Esophagus squamous epithelium (tissue), 4 donors: ENCODE results near the gene AMBN.

Source experiments
- POLR2A ChIP-seq, 4 donors: fragments of 450-650 bp; IDR thresholded peaks; one replicate each; pipeline ENCODE4 v1.6.1; 2017; ENCODE audit warnings: antibody characterized with exemption in 4 of 4, mild to moderate bottlenecking in 4 of 4, moderate library complexity in 3 of 4
- TF ChIP-seq, protein P1 (sequence below), 6 experiments: fragments of 450-650 bp in 4 of 6; fragments of 200-600 bp in 2 of 6; sonication (generic) in 2 of 6; IDR thresholded peaks; one replicate each; pipeline ENCODE4 v1.5.1; 2016 to 2019; ENCODE audit warnings: antibody characterized with exemption in 6 of 6, mild to moderate bottlenecking in 4 of 6, moderate library complexity in 4 of 6

DNA sequence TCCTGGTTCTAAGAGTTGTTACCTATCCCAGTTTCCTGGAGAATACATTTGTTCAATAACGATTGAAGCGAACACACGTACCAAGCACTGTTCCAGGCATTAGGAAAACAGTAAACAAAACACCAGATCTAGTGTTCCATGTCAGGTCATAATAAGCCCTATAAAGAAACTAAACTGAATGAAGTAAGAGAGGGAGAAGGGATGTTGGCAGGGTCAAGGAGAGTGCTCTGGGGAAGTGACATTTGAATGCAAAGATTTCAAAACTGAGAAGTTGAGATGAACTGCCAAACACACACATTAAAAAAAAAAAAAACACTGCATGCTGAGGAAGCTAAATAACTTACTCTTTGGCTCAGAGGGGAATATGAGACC is 22.1 kb downstream of the AMBN start:
- TF ChIP-seq, protein P1, sequence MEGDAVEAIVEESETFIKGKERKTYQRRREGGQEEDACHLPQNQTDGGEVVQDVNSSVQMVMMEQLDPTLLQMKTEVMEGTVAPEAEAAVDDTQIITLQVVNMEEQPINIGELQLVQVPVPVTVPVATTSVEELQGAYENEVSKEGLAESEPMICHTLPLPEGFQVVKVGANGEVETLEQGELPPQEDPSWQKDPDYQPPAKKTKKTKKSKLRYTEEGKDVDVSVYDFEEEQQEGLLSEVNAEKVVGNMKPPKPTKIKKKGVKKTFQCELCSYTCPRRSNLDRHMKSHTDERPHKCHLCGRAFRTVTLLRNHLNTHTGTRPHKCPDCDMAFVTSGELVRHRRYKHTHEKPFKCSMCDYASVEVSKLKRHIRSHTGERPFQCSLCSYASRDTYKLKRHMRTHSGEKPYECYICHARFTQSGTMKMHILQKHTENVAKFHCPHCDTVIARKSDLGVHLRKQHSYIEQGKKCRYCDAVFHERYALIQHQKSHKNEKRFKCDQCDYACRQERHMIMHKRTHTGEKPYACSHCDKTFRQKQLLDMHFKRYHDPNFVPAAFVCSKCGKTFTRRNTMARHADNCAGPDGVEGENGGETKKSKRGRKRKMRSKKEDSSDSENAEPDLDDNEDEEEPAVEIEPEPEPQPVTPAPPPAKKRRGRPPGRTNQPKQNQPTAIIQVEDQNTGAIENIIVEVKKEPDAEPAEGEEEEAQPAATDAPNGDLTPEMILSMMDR (IDR thresholded peaks at IDR 0.05): no peak
- no peak for TF ChIP-seq POLR2A (IDR thresholded peaks at IDR 0.05)
